HG03521 (cell line): ENCODE results near the gene SMG6.
A peak's percentile ranks its signal among the peaks of the same experiment; 100 is the strongest.

Source experiments
- ATAC-seq: cut with Tn5 transposase; IDR thresholded peaks from one replicate; pipeline ENCODE4 v1.9.1; 2021; ENCODE audit warnings: mild to moderate bottlenecking, moderate library complexity; ENCODE audit not compliant: unreplicated experiment

SMG6 gene

GRCh38 chr17:2084036-2084765 lies 219.4 kb downstream of the SMG6 start:
- no peak for ATAC-seq

DNA sequence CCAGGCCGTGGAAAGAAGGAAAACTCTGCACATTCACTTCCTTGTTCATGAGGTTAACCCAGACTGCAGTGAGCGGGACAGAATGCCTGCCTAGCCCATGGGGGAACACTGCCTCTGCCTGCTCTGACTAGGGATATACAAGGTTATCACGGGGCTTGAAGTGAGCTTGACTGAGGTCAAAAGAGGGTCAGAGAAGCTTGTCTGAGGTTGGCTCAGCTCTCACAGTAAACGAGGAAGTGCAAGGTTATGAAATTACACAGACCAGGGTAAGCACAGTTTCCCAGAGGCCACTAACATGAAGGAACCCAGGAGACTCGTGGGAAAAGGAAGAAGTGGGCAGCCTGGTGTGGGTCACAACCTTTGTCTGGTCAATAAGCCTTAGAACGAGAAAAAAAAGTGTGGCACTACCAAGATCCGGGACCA lies 220.0 kb downstream of the SMG6 start:
- no peak for ATAC-seq

- ATAC-seq: no peak
Measured at GRCh38 chr17:2082003-2082781, 221.4 kb downstream of the SMG6 start.

DNA sequence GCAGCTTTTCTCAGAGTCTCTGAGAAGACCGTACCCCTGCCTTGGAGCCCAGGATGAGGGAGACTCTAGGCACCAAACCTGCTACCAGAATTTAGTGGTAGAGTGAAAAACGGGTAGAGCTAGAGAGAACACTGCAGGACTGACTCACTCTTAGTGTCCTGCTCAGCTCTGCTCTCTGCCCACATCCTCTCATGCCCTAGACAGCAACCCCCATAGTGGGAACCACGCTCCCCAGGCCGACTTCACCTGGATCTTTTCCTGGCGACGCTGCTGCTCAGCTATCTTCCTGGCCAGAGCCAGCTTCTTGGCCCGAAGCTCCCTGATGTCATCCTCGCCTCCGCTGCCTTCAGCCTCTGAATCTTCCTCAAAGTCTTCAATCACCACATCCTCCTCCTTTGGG lies 222.0 kb downstream of the SMG6 start:
- ATAC-seq: no peak

- ATAC-seq: no peak
Measured at GRCh38 chr17:2077040-2077439, 226.5 kb downstream of the SMG6 start.

DNA sequence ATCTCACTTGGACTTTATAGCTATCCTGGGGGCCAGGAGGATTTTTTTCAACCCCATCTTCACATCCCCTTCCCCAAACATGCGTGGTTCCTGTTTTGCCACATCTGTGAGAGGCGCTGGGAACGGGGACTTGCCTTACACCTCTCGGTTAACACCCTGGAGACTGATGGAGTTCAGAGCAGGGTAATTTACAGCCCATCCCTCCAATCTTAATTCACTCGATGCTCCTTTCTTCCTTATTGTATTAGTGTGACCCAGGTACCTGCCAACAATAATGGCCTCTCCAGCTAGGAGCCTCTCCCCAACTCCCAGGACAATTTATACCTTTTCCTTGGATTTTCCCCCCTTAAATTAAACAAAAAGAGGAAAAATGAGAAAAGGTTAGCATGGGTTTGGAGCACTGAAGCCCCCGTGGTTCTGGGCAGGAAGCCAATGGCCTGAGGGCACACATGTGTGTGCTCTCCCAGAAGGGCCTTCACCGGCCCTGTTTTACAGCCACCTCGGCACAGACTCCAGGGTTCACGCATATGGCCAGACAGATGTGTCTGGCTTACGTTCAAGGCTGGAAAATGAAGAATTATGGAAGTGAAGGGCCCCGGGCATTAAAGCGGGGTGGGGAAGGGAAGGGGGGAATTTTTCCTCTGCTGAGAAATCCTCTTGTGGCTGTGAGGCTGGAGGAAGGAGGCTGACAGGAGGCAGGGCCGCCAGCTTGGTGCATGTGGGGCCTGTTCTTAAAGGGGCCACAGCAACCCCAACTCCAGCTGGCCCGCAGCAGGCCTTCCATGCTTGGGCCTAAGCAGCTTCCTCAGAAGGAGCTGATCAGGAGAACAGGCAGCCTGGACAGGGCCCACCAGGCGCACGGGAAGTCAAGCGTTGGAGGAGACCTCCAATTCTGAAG lies 227.2 kb downstream of the SMG6 start:
- no peak for ATAC-seq

DNA sequence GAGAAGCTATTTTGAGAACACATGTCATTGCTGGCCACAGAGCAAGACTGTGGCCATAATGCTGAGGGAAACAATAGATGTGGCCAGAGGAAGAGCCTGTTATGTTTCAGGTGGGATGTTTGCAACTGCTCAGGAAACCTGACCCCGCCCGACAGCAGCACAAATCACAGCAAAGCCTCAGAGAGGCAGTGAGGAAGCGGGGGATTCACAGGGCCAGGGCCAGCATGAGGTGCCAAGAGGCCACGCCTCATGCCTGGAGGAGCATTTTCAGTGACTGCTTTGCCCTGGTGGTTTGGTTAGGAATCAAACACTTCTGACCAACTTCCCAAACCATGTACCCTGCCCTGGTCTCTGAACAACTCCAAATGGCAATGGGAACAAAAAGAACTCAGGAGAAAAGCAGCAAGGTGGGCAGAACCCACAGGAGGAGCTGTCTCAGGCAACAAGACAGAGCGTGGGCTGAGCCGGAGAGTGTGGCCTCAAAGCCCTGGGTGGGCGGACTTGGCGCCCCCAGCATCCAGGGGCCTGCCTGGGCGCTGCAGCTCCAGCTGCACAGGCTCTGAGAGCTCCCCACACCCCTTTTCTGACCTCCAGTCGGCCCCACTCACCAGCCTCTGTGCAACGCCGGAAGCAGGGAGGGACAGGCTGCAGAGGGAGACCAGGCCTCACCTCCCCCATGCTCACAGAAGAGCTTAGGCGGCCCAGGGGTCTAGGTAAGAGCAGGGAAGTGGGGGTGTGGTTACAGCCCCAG lies 228.1 kb downstream of the SMG6 start:
- no peak for ATAC-seq

DNA sequence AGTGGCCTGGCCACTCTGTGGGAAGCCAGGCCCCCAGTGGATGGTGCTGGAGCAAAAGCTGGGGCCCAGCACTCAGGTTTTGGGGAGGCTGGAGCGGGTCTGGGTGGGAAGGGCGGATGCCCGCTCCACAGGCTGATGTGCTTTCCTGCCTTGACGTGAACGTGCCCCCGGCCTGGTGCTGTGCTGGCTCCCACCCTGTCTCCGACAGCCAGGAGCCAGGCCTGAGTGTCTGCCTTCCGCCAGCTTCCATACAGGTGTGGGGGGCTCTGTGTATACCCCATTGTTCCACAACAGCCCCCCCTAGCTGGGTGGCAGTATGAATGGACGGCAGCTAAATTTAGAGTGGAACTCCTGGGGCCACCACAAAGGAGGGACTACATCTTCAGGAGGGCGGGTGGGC lies 228.7 kb downstream of the SMG6 start:
- ATAC-seq: no peak

DNA sequence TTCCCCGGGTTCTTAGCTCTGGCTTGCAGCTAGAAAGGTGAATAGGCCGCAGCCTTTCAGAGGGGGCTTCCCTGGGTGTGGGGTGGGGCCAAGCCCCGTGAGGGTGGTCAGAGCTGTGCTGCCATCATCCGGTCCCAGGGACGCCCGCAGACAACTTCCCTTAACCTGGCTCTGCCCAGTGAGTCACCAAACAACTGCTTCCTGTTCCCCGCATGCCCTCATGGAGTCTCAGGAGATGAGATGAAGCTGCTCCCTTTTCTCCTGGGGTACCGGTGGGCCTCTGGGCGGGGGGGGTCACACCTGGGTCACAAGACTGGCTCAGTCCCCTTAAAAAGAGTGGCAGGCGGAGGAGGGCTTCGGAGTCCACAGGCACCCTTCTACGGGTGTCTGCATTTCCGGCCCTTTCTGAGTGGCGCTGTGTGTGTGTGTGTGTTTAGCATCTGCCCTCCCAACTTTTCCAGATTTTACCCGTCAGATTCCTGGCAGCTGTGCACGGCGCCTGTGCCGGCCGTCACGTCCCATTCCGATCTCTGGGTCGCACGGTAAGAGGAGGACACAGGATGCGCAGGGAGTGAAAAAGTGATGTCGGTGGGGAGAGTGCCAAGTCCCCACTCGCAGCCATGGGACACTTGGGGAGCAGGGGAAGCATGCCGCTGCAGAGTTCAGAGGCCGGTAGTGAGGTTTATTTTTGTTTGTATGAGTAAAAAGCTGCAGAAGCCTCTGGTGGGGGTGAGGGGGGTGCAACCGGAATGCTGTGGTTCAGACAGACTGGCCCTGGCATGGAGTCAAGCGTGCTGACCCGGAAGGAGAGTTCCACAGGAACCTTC lies 231.9 kb downstream of the SMG6 start:
- ATAC-seq: no peak

DNA sequence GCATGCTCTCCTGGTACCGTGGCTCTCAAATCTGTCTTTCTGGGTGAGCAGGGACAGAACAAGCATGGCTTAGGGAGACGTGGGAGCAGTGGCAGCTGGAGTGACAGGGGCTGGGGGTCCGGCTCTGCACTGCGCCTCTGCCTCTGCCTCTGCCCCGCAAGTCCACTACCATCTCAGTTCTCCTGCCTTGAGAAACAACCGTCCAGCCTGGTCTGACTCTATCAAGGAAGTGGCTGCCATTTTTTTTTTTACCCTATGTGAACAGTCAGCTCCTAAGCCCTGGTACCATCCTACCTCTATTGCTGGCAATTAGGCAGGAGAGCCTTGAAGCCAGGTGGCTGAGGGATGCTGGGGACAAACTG lies 232.6 kb downstream of the SMG6 start:
- no peak for ATAC-seq

GRCh38 chr17:2070241-2071023 lies 233.2 kb downstream of the SMG6 start:
- peak; percentile 73 for ATAC-seq

GRCh38 chr17:2068519-2069051 lies 235.0 kb downstream of the SMG6 start:
- no peak for ATAC-seq

DNA sequence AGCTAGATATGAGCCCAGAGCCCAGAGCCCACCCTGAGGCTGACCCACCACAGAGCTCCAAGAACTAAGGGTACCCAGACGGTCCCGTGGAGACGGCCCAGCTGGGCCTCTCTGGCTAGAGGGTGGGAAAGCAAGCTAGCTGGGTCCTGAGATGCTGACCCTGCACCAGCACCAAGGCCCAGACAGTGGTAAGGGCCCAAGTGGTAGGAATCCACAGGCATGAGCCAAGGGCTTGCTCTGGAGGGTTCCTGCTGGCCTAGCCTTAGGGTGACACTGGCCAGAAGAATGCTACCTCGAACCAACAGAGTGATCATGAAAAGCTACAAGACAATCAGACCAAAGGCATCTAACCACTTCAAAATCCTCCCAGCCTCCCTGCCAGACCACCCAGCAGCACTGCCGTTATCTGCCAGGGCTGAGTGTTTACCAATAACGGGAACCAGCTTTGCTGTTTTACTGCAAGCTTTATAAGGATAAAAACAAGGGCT lies 235.5 kb downstream of the SMG6 start:
- ATAC-seq: no peak

DNA sequence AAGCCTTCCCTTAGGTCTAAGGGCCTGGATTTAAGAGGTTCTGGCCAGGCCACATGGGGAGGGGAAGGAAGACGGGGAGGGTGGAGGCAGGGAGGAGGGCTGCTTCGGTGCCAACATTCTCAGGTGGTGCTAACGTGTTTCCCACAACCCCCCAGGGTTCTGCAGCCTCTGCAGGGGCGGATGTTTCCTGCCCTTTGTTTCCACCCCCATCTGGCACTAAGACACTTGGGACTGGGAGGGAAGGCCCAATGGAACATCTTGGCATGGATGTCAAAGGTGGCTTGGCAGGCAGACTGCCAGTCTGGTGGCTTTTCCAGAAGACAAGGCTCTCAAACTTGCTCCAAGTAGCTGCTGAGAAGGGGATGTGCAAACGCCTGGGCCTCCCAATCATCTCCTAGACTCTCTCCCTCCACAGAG lies 236.0 kb downstream of the SMG6 start:
- no peak for ATAC-seq

- ATAC-seq: no peak
Measured at GRCh38 chr17:2067048-2067561, 236.5 kb downstream of the SMG6 start.

- no peak for ATAC-seq
Measured at GRCh38 chr17:2065949-2066400, 237.6 kb downstream of the SMG6 start.

- no peak for ATAC-seq
Measured at GRCh38 chr17:2064980-2065785, 238.4 kb downstream of the SMG6 start.
